ENCODE results near the gene DDRGK1.
A peak's percentile ranks its signal among the peaks of the same experiment; 100 is the strongest.

The DDRGK1 gene

DNA sequence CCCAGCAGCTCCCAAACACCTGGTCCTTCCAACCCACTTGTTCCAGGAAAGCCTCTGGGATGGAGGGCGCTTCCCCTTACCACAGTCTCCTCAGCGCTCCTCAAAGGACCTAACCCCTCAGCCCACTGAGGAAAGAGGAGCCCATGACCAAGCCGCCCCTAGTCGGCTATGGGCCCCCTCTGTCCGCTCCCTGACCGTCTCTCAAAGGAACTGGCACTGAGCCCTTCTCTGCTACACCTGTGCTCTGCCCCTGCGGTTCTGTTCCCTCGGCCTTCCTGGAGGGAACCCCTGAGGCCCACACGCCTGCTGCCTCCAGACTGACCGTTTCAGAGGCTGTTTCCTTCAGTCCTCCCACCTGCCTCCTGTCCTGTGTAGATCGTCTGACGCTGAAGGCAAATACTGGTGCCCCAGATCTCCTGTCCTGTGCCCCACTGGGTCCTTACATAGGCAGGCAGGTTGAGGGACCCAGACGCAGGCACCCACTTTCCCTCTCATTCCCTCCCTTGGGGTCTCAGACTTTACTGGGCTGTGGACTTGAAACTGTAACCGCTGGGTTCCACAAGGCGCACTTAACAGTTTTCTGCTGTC, 36.4 kb upstream of the DDRGK1 start:
- Histone ChIP-seq H3K27me3 (ENCODE audit: control insufficient read depth, insufficient read depth, low read length) (peaks cover 42% of the 10 kb centered on the region), H3K4me1 (ENCODE audit: control insufficient read depth, insufficient read depth, low read length) (peaks cover 6% of the 10 kb centered on the region), H3K9me3 (ENCODE audit: control insufficient read depth, low read length) (no peaks in the 10 kb centered on the region), H3K36me3 (ENCODE audit: control insufficient read depth, insufficient read depth, low read length) (no peaks in the 10 kb centered on the region), H3K9ac (ENCODE audit: low read length) (no peak overlapping the region), H3K4me3 (ENCODE audit: low read length) (no peak overlapping the region)

DNA sequence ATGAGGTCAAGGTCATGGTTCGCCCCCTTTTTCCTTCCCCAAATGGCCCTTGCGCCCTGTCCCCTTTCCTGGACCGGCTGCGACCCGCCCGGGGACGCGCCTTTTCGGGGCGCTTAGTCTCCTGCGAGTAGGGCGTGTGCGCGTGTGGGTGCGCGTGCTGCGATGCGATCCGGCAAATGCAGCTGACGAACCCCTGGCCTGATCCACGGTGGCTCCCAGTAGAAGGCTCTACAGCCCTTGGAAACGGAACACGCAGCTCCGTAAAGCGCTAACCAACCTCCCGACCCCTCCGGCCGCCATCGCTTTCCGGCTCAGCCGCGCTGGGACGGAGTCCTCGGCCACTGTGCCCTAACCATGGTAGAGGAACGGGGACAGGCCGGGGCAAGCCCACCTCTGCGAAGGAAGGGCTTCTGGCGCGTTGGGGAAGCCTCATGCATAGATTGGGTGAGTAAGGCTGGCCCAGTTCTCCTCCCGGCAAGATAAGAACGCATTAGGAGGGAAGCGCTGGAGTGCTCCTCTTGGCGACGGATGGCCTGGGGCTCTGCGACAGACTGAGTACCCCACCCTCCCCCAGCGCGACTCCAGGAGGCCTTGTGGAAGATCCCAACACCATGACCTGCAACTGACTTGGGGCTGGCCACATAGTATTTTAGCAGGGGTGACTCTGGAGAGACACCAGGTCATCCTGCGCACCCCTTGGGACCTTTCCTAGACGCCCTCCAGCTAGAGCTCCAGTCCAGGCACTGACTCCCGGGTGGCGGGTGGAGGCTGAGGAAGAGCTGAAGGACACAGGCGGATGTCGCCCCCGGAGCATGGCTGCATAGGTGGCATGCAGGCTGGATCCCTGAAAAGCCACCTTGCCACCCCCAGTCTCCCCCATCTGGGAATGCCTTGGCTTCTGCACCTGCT, 35.6 kb upstream of the DDRGK1 start:
- Histone ChIP-seq H3K9ac (ENCODE audit: low read length) (peak overlapping the region; percentile 63), H3K9me3 (ENCODE audit: control insufficient read depth, low read length) (no peaks in the 10 kb centered on the region), H3K4me1 (ENCODE audit: control insufficient read depth, insufficient read depth, low read length) (peaks cover 6% of the 10 kb centered on the region), H3K4me3 (ENCODE audit: low read length) (peak overlapping the region; percentile 60), H3K27me3 (ENCODE audit: control insufficient read depth, insufficient read depth, low read length) (peaks cover 47% of the 10 kb centered on the region), H3K36me3 (ENCODE audit: control insufficient read depth, insufficient read depth, low read length) (no peaks in the 10 kb centered on the region)

DNA sequence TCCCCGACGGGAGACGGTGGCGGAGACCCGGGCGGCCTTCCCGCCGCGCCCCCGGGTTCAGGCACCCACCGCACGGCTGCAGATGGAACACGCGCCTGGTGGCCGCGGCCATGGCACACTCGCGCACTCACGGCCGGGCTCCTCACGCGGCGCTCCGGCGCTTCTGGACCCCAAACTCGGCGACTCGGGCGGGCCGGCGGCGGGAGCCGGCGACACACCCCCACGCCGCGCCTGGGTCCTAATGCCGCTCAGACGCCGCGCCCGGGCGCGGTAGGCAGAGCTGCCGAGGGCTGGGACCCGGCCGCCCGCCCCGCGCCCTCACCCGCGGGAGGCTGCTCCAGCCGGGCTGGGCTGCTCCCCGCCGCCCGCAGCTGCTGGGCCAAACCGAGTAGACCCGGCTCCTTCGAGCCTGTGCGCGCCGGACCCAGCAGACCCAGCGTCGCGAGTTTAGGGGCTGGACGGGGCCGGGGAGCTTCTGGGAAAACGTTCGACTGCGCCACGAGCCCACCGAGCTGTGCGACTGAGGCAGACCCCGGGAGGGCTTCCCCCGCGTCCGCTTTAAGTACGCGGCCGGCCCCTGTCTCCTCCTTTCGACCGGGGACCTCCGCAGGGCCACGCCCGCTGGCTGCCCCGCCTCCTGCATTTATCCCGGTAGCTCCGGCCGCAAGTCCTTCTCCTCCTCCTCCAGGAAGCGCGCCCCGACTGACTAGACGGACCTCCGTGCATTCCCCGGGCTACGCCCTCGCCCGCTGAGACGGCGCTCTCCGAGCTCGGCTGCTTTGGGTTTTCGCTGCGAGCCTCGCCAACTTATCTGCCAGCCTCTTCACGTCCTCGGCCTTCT, 34.8 kb upstream of the DDRGK1 start, which contains the start of gene SLC4A11:
TSS of gene SLC4A11 (minus strand) at position 165 of the 841 bp plus-strand sequence. CDS start at position 112, 53 bp downstream.
- H3K9me3 ChIP-seq (ENCODE audit: control insufficient read depth, low read length): no peaks in the 10 kb centered on the region
- no peaks in the 10 kb centered on the region for H3K36me3 ChIP-seq (ENCODE audit: control insufficient read depth, insufficient read depth, low read length)
- H3K4me3 ChIP-seq (ENCODE audit: low read length): peak within 1 kb of the TSS; percentile 60
- peaks cover 6% of the 10 kb centered on the region for H3K4me1 ChIP-seq (ENCODE audit: control insufficient read depth, insufficient read depth, low read length)
- peaks cover 42% of the 10 kb centered on the region for H3K27me3 ChIP-seq (ENCODE audit: control insufficient read depth, insufficient read depth, low read length)
- H3K9ac ChIP-seq (ENCODE audit: low read length): peak within 1 kb of the TSS; percentile 63

DNA sequence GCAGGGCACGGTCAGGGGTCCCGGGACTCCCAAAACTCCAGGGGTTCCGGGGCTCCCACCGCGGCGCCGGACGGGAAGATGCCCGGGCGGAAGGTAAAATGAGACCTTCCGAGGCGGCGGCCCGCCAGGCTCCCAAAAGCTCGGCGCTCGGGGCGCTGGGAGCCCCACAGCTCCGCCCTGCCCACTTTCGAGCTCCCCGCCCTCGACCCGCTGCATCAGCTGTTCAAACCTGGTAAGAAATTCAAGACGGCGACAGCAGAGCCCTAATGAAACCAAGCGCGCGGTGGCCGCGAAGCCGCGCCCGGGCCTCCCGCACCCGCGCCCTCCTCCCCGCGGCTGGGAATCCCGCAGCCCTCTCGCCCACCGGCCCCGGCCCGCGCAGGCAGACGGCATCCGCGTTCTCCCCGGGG, 34.1 kb upstream of the DDRGK1 start:
- Histone ChIP-seq H3K4me1 (ENCODE audit: control insufficient read depth, insufficient read depth, low read length) (peaks cover 6% of the 10 kb centered on the region), H3K9me3 (ENCODE audit: control insufficient read depth, low read length) (no peaks in the 10 kb centered on the region), H3K36me3 (ENCODE audit: control insufficient read depth, insufficient read depth, low read length) (no peaks in the 10 kb centered on the region), H3K9ac (ENCODE audit: low read length) (peak overlapping the region; percentile 63), H3K4me3 (ENCODE audit: low read length) (no peak overlapping the region), H3K27me3 (ENCODE audit: control insufficient read depth, insufficient read depth, low read length) (peaks cover 41% of the 10 kb centered on the region)

DNA sequence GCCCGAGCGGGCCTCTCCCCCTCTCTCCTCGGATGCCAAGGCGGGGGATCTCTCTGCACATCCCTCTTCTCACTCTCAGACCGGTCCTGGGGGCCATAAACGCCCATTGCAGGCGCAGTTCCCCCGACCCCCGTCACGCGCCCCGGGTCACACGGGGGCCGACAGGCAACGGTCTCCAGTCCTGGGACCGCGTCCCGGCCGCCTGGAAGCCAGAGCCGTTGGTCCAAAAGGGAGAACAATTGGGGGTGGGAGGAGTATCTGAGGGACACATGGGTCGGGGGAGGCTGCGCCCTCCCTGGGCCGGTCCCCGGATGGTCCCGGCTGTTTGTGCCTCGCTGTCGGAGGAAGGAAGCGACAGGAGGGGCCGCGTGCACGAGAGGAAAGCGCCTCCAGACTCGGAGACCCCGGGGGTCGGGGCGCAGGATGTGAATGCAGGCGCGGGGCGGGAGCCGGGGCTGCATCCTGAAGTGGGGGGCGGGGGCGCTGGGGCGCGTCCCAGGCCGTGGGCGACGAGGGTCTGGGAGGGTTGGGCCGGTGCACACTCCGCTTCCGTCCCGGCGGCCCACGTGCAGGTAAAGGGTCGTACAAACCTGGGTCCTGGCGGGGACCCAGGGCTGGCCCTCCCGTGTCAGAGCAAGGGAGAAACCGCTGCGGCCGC, 33.6 kb upstream of the DDRGK1 start:
- Histone ChIP-seq H3K4me1 (ENCODE audit: control insufficient read depth, insufficient read depth, low read length) (peaks cover 6% of the 10 kb centered on the region), H3K27me3 (ENCODE audit: control insufficient read depth, insufficient read depth, low read length) (peaks cover 41% of the 10 kb centered on the region), H3K9me3 (ENCODE audit: control insufficient read depth, low read length) (no peaks in the 10 kb centered on the region), H3K4me3 (ENCODE audit: low read length) (no peak overlapping the region), H3K9ac (ENCODE audit: low read length) (peak overlapping the region; percentile 4), H3K36me3 (ENCODE audit: control insufficient read depth, insufficient read depth, low read length) (no peaks in the 10 kb centered on the region)

DNA sequence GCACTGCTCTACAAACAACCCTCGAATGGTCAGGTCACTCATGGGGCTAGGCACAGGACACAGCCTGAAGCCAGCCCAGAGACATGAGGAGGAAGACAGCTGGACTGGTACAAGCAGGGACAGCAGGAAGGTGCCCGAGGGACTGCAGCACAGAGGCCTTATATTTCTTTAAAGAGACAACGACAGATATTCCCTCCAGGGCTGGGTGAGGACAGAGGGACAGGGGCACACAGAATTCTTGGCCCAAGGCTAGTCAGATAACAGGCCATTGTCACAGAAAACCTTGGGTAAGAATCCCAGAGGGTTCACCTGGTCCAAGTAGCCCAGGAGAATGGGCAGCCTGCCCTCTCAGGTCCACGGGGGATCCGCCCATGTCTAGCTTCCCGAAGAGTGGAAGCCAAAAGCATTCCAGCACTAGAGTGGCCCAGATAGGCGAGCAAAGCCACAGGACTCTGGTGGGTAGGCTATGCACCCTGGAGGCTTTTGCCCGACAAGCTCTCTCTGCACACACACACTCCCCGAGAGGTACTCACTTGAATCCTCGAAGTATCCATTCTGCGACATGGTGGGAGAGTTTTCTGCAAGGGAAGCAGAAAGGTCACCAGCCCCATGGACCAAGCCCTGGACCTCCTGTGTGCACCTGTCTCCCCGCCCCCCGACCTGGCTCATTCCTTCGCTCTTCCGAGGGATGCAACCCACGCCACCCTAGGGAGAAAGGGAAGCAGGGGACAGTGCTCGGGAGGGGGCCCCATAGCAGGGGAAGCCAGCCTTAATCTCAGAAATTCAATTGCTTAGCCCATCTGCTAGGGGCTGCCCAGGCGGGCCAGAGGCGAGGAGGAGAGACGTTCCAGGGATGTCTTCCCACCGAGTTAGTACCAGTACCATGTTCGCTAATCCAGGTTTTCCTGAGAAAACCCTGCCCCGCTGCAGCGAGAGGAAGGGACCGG, 32.8 kb upstream of the DDRGK1 start:
- H3K4me3 ChIP-seq (ENCODE audit: low read length): no peak overlapping the region
- no peaks in the 10 kb centered on the region for H3K36me3 ChIP-seq (ENCODE audit: control insufficient read depth, insufficient read depth, low read length)
- peaks cover 41% of the 10 kb centered on the region for H3K27me3 ChIP-seq (ENCODE audit: control insufficient read depth, insufficient read depth, low read length)

DNA sequence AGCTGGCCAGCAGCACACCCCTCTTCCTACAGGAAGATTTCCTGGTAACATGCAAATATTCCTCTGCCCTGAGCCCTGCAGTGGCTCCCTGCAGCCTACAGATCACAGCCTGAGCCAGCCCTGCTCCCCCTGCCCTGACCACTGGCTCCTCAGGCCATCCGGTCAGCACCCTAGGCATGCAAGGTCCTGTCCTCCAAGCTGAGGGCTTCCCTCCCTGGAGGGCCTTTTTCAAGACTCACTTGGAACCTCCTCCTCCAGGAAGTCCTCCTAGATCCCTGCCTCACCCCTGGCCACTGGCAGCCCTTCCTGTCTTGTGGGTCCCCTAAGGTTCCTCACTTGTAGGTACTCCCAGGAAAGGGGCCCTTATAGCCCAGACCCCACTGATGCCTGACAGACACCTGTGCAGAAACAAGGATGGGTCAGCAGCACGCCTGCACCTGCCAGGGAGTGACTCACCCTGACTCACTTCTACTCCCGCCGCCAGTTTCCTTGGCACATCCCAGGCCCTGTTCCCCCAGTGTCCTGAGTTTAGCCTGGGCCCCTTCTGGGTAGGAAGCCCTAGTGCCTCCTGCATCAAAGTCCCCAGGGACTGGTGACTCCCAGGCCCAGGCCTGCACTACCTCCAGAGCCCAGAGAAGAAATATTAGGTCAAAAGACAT, 31.3 kb upstream of the DDRGK1 start:
- H3K4me1 ChIP-seq (ENCODE audit: control insufficient read depth, insufficient read depth, low read length): peaks cover 6% of the 10 kb centered on the region
- H3K36me3 ChIP-seq (ENCODE audit: control insufficient read depth, insufficient read depth, low read length): no peaks in the 10 kb centered on the region
- no peaks in the 10 kb centered on the region for H3K9me3 ChIP-seq (ENCODE audit: control insufficient read depth, low read length)
- no peak overlapping the region for H3K4me3 ChIP-seq (ENCODE audit: low read length)
- no peak overlapping the region for H3K9ac ChIP-seq (ENCODE audit: low read length)
- H3K27me3 ChIP-seq (ENCODE audit: control insufficient read depth, insufficient read depth, low read length): peaks cover 41% of the 10 kb centered on the region

More for the DNA sequence above, 32.8 kb upstream of the DDRGK1 start:
- no peaks in the 10 kb centered on the region for H3K9me3 ChIP-seq (ENCODE audit: control insufficient read depth, low read length)
- peaks cover 6% of the 10 kb centered on the region for H3K4me1 ChIP-seq (ENCODE audit: control insufficient read depth, insufficient read depth, low read length)
- no peak overlapping the region for H3K9ac ChIP-seq (ENCODE audit: low read length)

DNA sequence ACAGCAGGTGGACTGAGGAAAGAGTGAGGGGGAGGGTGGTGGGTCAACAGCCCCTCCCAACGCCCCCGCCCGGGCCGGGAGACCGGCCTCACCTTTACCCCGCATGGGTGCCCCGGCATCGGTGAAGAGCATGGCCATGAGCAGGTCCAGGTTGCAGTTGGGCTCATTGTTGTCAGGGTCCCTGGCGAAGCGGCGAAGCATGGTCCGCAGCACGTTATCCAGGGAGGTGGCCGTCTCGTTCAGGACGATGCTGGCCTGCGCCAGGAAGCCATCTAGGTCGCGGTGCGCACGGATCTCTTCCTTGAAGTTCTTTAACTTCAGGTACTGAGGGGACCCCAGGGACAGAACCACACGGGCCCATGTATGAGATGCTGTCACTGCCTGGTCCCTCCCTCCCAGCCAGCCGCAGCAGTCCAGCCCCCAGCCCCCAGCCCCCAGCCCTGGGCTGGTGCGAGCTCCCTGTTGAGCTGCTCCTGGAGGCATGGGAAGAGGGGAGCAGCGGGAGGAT, 29.6 kb upstream of the DDRGK1 start:
- no peaks in the 10 kb centered on the region for H3K9me3 ChIP-seq (ENCODE audit: control insufficient read depth, low read length)
- no peaks in the 10 kb centered on the region for H3K36me3 ChIP-seq (ENCODE audit: control insufficient read depth, insufficient read depth, low read length)
- H3K4me1 ChIP-seq (ENCODE audit: control insufficient read depth, insufficient read depth, low read length): peaks cover 6% of the 10 kb centered on the region
- H3K4me3 ChIP-seq (ENCODE audit: low read length): no peak overlapping the region
- H3K27me3 ChIP-seq (ENCODE audit: control insufficient read depth, insufficient read depth, low read length): peaks cover 27% of the 10 kb centered on the region
- H3K9ac ChIP-seq (ENCODE audit: low read length): no peak overlapping the region

DNA sequence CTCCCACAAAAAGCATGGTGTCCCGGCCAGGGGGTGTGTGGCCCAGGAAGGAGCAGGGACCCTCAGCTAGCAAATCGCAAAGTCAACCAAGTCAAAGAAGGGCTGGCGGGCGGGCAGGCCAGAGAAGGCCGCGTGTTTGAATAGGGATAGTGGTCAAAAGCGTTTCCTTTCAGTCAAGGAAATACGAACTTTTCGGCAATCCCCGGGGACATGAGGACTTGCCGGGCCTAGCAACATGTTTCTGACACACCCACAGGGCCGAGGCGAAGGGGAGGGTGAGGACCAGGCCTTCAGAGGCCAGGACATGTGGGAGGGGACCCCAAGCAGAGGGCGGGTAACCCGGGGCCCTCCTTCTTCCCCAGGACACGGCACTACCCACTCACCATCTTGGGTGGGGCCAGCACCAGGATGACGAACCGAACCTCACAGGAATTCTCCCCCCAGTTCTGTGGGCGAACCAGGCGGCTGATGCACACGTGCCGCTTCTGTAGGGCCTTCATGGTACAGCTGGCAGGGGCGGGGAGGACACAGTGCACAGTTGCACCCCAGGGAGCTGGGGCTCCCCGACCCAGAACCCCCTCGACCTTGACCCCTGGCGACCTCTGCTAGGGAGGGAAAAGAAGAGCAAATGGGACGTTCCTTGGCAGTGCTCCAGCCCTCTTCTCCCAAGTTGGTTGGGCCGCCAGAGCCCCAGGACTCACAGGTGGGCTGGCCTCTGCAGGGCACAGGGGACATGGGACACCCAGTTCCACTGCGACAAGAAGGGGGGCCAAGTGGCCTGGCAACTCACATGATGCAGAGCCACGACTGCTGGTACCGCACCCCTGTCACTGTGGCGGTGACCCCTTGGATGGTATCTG, 28.9 kb upstream of the DDRGK1 start:
- Histone ChIP-seq H3K27me3 (ENCODE audit: control insufficient read depth, insufficient read depth, low read length) (peaks cover 24% of the 10 kb centered on the region), H3K36me3 (ENCODE audit: control insufficient read depth, insufficient read depth, low read length) (no peaks in the 10 kb centered on the region), H3K9ac (ENCODE audit: low read length) (no peak overlapping the region), H3K4me3 (ENCODE audit: low read length) (no peak overlapping the region), H3K4me1 (ENCODE audit: control insufficient read depth, insufficient read depth, low read length) (peaks cover 5% of the 10 kb centered on the region), H3K9me3 (ENCODE audit: control insufficient read depth, low read length) (no peaks in the 10 kb centered on the region)
